Activated CD4-positive, alpha-beta T cell treated with anti-CD3 and anti-CD28 coated beads, Interleukin-2, Interleukin-6, amounts not matched to agents 100 ng/mL and 50 ng/mL, durations not matched to agents 16 hours and 8 hours (primary cell): ENCODE measurements around the gene MAP3K12.
A peak's percentile ranks its signal among the peaks of the same experiment; 100 is the strongest.
"Not testable (repeated sequence)": the region's sequence is repeated elsewhere in the genome, so short reads cannot be mapped to it uniquely, and the experiment has no call there.

Experiments used
- DNase-seq: peaks from one replicate; pipeline ENCODE4 v3.0.0-alpha.2; 2020

The MAP3K12 gene

GRCh38 chr12:53492188-53492587, 7.1 kb downstream of the MAP3K12 start:
- DNase-seq = no peak

GRCh38 chr12:53489242-53489864, 9.9 kb downstream of the MAP3K12 start:
- DNase-seq = no peak

- DNase-seq = no peak
Measured at GRCh38 chr12:53486736-53487487, 12.3 kb downstream of the MAP3K12 start.

- DNase-seq = no peak
Measured at GRCh38 chr12:53485955-53486735, 13.1 kb downstream of the MAP3K12 start.

- no peak for DNase-seq
Measured at GRCh38 chr12:53484686-53485575, 14.3 kb downstream of the MAP3K12 start.

- no peak for DNase-seq
Measured at GRCh38 chr12:53483979-53484377, 15.3 kb downstream of the MAP3K12 start.

GRCh38 chr12:53483225-53483978, 15.9 kb downstream of the MAP3K12 start:
- no peak for DNase-seq

- no peak for DNase-seq
Measured at GRCh38 chr12:53482626-53483168, 16.6 kb downstream of the MAP3K12 start.

- DNase-seq = no peak
Measured at GRCh38 chr12:53481939-53482586, 17.2 kb downstream of the MAP3K12 start.

GRCh38 chr12:53481458-53481857, 17.8 kb downstream of the MAP3K12 start:
- not testable (repeated sequence) for DNase-seq

GRCh38 chr12:53480491-53481442, 18.5 kb downstream of the MAP3K12 start:
- DNase-seq = no peak

- no peak for DNase-seq
Measured at GRCh38 chr12:53479331-53479730, 19.9 kb downstream of the MAP3K12 start.

- DNase-seq = no peak
Measured at GRCh38 chr12:53478865-53479264, 20.4 kb downstream of the MAP3K12 start.

- DNase-seq = peak; percentile 33
Measured at GRCh38 chr12:53476769-53477209, 22.5 kb downstream of the MAP3K12 start.

GRCh38 chr12:53474819-53475218, 24.4 kb downstream of the MAP3K12 start:
- DNase-seq = no peak

GRCh38 chr12:53474077-53474476, 25.2 kb downstream of the MAP3K12 start:
- DNase-seq = no peak

- DNase-seq = no peak
Measured at GRCh38 chr12:53472056-53472582, 27.1 kb downstream of the MAP3K12 start.

- no peak for DNase-seq
Measured at GRCh38 chr12:53468282-53468681, 31.0 kb downstream of the MAP3K12 start.

GRCh38 chr12:53467880-53468279, 31.4 kb downstream of the MAP3K12 start:
- DNase-seq = no peak

GRCh38 chr12:53467082-53467481, 32.2 kb downstream of the MAP3K12 start:
- DNase-seq = no peak
